ENCODE results near the gene CAMK2G.

DNA sequence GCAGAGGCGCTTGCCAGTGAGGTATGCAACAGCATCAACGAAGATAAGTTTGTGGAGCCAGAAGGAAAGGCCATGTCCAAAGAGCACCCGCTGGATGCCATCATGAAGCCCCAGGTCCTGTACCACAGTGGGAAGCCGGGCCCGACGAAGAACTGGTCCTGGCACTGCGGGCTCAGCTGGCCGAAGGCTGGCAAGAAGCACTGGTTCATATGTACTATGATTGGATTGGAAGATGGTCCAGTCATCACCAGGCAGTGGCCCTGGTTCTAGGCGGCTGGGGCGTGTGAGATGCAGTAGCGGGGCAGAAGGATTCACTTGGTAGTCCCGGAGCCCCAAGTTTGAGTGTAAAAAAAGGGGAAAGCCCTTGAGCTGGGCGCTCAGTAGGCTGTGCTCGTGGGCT lies 66.9 kb downstream of the CAMK2G start:
- no peak for TF ChIP-seq POLR2A (IDR thresholded peaks at IDR 0.05)
- TF ChIP-seq CTCF (IDR thresholded peaks at IDR 0.05) = no peak
- TF ChIP-seq POLR2AphosphoS5 (IDR thresholded peaks at IDR 0.05) = no peak
